NT2/D1 (cell line): ENCODE data around the gene PRDX3.

Experiments
- DNase-seq: peaks from one replicate; pipeline ENCODE4 v3.0.0-alpha.2; 2011; ENCODE audit warnings: low read depth, low spot score
- H3K27me3 ChIP-seq: 2 replicates; pipeline ENCODE4 v1.6.0; 2011; ENCODE audit warnings: mild to moderate bottlenecking; ENCODE audit not compliant: insufficient read length, insufficient read depth
- H3K36me3 ChIP-seq: 2 replicates; pipeline ENCODE4 v1.6.1; 2011; ENCODE audit warnings: mild to moderate bottlenecking, low read length, mixed read lengths; ENCODE audit not compliant: insufficient read depth, insufficient read length
- H3K4me1 ChIP-seq: 2 replicates; pipeline ENCODE4 v1.5.1; 2011; ENCODE audit not compliant: insufficient read depth, insufficient read length
- H3K4me3 ChIP-seq: 2 replicates; pipeline ENCODE4 v1.5.1; 2011; ENCODE audit warnings: low read depth; ENCODE audit not compliant: insufficient read length
- H3K9ac ChIP-seq: 2 replicates; pipeline ENCODE4 v1.6.0; 2011; ENCODE audit warnings: low read depth; ENCODE audit not compliant: insufficient read length
- H3K9me3 ChIP-seq: 2 replicates; pipeline ENCODE4 v1.5.1; 2011; ENCODE audit warnings: mild to moderate bottlenecking, low read length; ENCODE audit not compliant: insufficient read depth
- SUZ12 ChIP-seq: IDR thresholded peaks from 2 replicates; pipeline ENCODE4 v1.6.1; 2011; ENCODE audit not compliant: insufficient read length, insufficient read depth; ENCODE audit errors: extremely low read depth
- YY1 ChIP-seq: IDR thresholded peaks from 2 replicates; pipeline ENCODE4 v1.6.1; 2011; ENCODE audit not compliant: insufficient read length, insufficient read depth
- ZNF274 ChIP-seq: IDR thresholded peaks from 2 replicates; pipeline ENCODE4 v1.6.1; 2011; ENCODE audit warnings: mild to moderate bottlenecking, low read depth, low read length

PRDX3 gene

DNA sequence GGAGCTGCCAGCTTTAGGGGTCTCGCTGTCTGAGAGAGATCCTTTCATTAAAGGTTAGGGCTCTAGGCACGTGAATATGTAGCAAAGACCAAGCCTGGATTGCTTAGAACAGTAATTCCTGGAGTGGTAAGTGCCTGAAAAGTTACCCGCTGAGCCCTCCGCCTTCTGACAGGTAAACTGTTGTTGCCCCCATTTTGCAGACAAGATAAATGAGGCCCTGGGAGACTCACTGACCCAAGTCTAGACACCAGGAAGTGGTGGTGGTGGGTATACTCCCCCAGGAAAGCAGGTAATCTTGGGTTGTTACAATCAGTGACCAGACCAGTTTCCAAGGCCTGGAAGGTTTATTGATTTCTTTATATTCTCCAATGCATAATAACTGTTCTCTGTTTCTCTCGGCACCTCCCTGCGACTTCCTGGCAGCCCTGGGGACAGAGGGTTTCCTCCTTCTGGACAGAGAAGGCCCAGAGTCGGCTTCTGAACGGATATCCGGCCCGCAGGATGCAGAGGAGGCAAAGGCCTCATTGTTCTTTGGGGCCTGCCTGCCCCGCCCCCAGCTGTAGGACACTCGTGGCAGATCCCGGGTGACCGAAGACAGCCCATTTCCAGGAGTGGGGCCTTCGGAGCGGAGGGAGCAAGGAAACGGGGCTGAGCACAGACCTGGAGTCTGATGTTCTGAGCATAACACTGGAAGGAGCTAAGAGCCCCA lies 27.4 kb upstream of the PRDX3 start:
- Histone ChIP-seq H3K36me3 (no peaks in the 10 kb centered on the region), H3K27me3 (peaks cover 16% of the 10 kb centered on the region), H3K9ac (peak overlapping the region; percentile 56), H3K9me3 (no peaks in the 10 kb centered on the region), H3K4me1 (no peaks in the 10 kb centered on the region), H3K4me3 (no peak overlapping the region)
- no peak for TF ChIP-seq ZNF274
- TF ChIP-seq SUZ12, result no peak
- TF ChIP-seq YY1, result no peak
- no peak for DNase-seq

DNA sequence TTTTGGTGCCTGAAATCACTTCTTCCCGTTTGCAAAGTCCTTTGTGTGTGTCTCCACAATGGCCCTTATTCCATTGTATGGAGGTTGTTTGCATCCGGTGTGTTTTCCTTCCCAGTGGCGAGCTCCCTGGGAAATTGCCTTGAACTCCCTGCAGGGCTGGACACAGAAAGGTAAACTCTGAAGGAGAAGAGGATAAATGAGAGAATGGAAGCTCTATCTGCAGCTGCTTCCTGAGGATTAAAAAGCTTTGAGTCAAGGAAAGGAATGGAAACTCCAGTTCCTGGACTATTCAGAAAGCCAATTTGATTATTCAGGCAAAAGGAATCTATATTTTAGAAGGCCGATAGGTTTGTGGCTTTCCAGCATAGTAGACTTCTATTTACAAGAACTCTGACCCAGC lies 24.4 kb upstream of the PRDX3 start:
- Histone ChIP-seq H3K4me1 (no peaks in the 10 kb centered on the region), H3K27me3 (peaks cover 7% of the 10 kb centered on the region), H3K9ac (no peak overlapping the region), H3K4me3 (no peak overlapping the region), H3K36me3 (no peaks in the 10 kb centered on the region), H3K9me3 (no peaks in the 10 kb centered on the region)
- DNase-seq, result no peak
- no peak for TF ChIP-seq ZNF274
- TF ChIP-seq YY1, result no peak
- no peak for TF ChIP-seq SUZ12

DNA sequence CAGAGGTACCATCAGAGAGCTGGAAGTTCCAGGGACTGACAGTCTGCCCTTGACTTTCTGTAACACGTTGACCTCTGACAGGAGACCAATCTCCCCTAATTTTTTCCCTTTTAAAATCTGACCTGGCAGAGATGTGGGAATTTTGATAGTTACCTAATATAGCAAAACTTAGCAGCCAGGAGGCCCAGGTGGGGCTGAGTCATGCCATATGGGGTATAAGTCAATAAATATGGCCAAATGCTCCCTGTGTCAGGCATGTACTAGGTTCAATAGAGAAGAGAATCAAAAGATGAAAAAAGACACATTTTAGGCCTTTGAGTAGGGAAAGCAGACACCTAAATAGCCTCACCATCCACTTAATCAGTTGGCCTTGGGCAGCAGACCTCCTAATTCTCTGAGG lies 22.6 kb upstream of the PRDX3 start:
- H3K9ac ChIP-seq, result no peak overlapping the region
- DNase-seq, result no peak
- no peaks in the 10 kb centered on the region for H3K4me1 ChIP-seq
- H3K27me3 ChIP-seq, result peaks cover 3% of the 10 kb centered on the region
- no peaks in the 10 kb centered on the region for H3K9me3 ChIP-seq
- TF ChIP-seq SUZ12, result no peak
- no peak for TF ChIP-seq YY1
- no peak for TF ChIP-seq ZNF274
- no peaks in the 10 kb centered on the region for H3K36me3 ChIP-seq
- no peak overlapping the region for H3K4me3 ChIP-seq

DNA sequence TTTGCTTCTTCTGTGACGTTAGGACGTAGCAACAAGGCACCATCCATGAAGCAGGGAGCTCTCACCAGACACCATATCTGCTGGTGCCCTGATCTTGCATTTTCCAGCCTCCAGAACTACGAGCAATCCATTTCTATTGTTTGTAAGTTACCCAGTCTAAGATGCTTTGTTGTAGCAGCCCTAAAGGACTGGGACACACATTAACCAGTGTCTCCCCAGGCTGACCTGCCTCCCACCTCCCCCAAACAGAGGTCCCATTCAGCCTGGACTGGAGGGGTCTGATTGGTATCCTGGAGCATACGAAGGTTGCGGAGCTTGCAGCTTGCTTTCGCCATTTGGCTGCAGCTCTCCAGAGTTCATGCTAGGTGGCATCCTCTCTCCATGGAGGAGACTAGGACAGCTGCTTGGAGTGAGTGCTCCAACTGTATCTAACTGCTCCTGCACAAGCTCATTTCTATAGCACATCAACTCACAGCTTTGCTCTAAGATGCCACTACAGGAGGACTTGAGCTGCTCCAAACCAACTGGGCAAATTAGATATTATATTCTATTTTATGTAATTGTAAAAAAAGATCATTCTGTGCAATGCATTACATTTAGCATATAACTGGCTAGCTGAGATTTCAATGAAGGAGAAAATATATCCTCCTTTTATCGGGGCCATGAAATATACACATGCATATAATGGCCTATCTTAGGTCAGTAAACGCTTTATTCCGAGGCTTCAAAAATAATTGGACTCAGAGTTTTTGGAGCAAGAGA lies 20.8 kb upstream of the PRDX3 start:
- no peaks in the 10 kb centered on the region for H3K4me1 ChIP-seq
- H3K9ac ChIP-seq, result peak overlapping the region; percentile 17
- no peak overlapping the region for H3K4me3 ChIP-seq
- no peak for DNase-seq
- peaks cover 3% of the 10 kb centered on the region for H3K27me3 ChIP-seq
- H3K9me3 ChIP-seq, result no peaks in the 10 kb centered on the region
- TF ChIP-seq ZNF274 (no peak), SUZ12 (no peak), YY1 (no peak)
- no peaks in the 10 kb centered on the region for H3K36me3 ChIP-seq

DNA sequence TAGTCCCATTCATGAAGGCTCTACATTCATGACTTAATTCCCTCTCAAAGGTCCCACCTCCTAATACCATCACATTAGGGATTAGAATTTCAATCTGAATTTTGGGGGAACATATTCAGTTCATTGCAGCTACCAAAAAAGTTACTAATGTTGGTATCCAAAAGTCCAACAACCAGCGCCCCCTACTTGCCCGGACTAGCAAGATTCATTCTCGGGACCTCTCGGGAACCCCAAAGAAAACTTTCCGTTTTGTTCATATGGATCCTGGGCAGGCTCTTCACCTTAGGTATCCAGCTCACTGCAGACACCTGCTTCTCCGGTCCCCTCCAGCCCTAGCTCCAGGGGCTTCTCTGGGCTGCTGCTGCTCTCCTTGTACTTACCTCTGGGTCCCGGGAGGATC lies 19.8 kb upstream of the PRDX3 start:
- TF ChIP-seq YY1 (no peak), ZNF274 (no peak), SUZ12 (no peak)
- no peaks in the 10 kb centered on the region for H3K9me3 ChIP-seq
- H3K4me1 ChIP-seq, result no peaks in the 10 kb centered on the region
- DNase-seq, result no peak
- H3K27me3 ChIP-seq, result peaks cover 3% of the 10 kb centered on the region
- H3K4me3 ChIP-seq, result no peak overlapping the region
- H3K36me3 ChIP-seq, result no peaks in the 10 kb centered on the region
- H3K9ac ChIP-seq, result no peak overlapping the region

DNA sequence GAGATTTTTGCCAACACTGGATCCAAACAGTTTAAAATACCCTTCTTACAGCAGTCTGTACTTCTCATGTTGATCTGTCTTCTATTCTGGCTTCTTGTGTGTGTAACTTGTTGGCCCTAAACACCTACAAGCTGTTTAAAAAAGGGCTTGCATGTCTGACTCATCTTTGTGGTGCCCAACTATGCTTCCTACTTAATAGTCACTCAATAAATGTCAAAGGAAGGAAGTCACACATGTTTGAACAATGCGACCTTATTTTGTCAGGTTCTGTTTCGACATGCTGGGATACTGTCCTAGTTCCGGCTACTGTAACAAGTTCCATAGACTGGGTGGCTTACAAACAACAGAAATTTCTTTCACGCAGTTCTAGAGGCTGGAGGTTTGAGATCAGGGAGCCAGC lies 19.3 kb upstream of the PRDX3 start:
- no peaks in the 10 kb centered on the region for H3K4me1 ChIP-seq
- TF ChIP-seq ZNF274 (no peak), YY1 (no peak), SUZ12 (no peak)
- H3K9me3 ChIP-seq, result no peaks in the 10 kb centered on the region
- no peak overlapping the region for H3K4me3 ChIP-seq
- H3K36me3 ChIP-seq, result no peaks in the 10 kb centered on the region
- H3K27me3 ChIP-seq, result peaks cover 3% of the 10 kb centered on the region
- no peak for DNase-seq
- no peak overlapping the region for H3K9ac ChIP-seq

DNA sequence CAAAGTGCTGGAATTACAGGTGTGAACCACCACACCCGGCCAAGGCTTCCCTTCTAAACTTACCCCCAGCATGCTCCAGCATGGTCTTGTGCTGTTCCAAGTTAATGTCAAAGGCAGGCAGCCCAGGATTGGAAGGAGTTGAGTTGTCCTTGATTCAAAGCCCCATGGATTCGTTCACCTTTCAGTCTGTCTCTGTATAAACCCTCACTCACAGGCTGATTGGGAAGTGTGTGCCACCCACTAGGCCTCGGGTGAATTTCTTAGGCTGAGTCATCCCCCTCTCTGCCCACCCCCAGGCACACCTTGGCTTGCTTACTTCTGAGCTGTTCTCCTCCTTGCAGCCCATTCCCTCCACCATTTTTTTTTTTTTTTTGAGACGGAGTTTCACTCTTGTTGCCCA lies 13.3 kb upstream of the PRDX3 start:
- Histone ChIP-seq H3K4me1 (no peaks in the 10 kb centered on the region), H3K9ac (no peak overlapping the region), H3K27me3 (no peaks in the 10 kb centered on the region), H3K4me3 (no peak overlapping the region), H3K36me3 (no peaks in the 10 kb centered on the region), H3K9me3 (no peaks in the 10 kb centered on the region)
- DNase-seq, result no peak
- no peak for TF ChIP-seq YY1
- no peak for TF ChIP-seq SUZ12
- no peak for TF ChIP-seq ZNF274
